ENCODE data around the gene EXOC4.

DNA sequence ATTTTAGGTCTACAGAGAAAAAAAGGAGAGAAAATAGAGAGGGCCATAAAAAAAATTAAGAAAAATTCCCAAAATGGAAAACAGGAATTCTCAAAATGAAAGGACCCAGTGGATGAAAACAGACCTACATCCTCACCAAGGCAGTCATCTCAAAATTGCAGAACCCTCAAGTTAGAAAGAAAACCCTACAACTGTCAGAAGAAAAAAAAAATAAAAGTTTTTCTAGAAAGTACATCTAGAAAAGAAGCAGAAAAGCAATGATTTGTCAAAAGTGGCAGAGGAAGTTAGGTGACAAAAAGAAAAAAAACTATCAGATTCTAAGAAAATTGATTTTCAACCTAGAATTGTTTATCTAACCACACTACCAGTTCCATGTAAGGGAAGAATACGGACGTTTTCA, 706.6 kb downstream of the EXOC4 start:
- TF ChIP-seq, protein P1, sequence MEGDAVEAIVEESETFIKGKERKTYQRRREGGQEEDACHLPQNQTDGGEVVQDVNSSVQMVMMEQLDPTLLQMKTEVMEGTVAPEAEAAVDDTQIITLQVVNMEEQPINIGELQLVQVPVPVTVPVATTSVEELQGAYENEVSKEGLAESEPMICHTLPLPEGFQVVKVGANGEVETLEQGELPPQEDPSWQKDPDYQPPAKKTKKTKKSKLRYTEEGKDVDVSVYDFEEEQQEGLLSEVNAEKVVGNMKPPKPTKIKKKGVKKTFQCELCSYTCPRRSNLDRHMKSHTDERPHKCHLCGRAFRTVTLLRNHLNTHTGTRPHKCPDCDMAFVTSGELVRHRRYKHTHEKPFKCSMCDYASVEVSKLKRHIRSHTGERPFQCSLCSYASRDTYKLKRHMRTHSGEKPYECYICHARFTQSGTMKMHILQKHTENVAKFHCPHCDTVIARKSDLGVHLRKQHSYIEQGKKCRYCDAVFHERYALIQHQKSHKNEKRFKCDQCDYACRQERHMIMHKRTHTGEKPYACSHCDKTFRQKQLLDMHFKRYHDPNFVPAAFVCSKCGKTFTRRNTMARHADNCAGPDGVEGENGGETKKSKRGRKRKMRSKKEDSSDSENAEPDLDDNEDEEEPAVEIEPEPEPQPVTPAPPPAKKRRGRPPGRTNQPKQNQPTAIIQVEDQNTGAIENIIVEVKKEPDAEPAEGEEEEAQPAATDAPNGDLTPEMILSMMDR (conservative IDR thresholded peaks at IDR 0.05), result no peak
- no peak for TF ChIP-seq ZFX (IDR thresholded peaks at IDR 0.05)
